Glutamatergic neuron (in vitro differentiated cells): ENCODE results near the gene WNT4. TPM values are rescaled to one million over a fixed set of nuclear protein-coding genes. Genes with fewer than 3 reads are reported as not detected.

ENCODE experiments used
- DNase-seq: peaks from one replicate; pipeline ENCODE4 v3.0.0; 2022
- H3K27ac Mint-ChIP-seq: one replicate; pipeline ENCODE4 v1.8.0; 2020; ENCODE audit warnings: mild to moderate bottlenecking, mixed read lengths, inconsistent platforms; ENCODE audit not compliant: unreplicated experiment
- H3K27me3 Mint-ChIP-seq: one replicate; pipeline ENCODE4 v1.8.0; 2020; ENCODE audit warnings: mild to moderate bottlenecking, moderate library complexity, mixed read lengths, inconsistent platforms; ENCODE audit not compliant: unreplicated experiment
- H3K36me3 Mint-ChIP-seq: one replicate; pipeline ENCODE4 v1.8.0; 2020; ENCODE audit warnings: mild to moderate bottlenecking, mixed read lengths, inconsistent platforms; ENCODE audit not compliant: unreplicated experiment
- H3K4me1 Mint-ChIP-seq: one replicate; pipeline ENCODE4 v1.8.0; 2020; ENCODE audit warnings: mild to moderate bottlenecking, low read depth, mixed read lengths, inconsistent platforms; ENCODE audit not compliant: unreplicated experiment
- H3K4me3 Mint-ChIP-seq: one replicate; pipeline ENCODE4 v1.8.0; 2020; ENCODE audit warnings: mild to moderate bottlenecking, mixed read lengths, inconsistent platforms; ENCODE audit not compliant: unreplicated experiment
- H3K9me3 Mint-ChIP-seq: one replicate; pipeline ENCODE4 v1.8.0; 2020; ENCODE audit warnings: mild to moderate bottlenecking, moderate library complexity, mixed read lengths, inconsistent platforms; ENCODE audit not compliant: unreplicated experiment
- total RNA-seq: library from RNA; stranded (reverse); fragmentation: NEBNext Ultra II Directional; extraction: Animal tissue kit (Norgen Biotek cat#: 25700); gene quantifications from one replicate; pipeline ENCODE4 v1.2.1, GENCODE V29; 2021; ENCODE audit not compliant: unreplicated experiment
- TF ChIP-seq, protein P1 (sequence below): fragments of 200-600 bp; sonication (generic); IDR thresholded peaks from one replicate; pipeline ENCODE4 v1.5.0; 2021; ENCODE audit not compliant: partially characterized antibody, unreplicated experiment

The WNT4 gene
- total RNA-seq, 1 donor from 2014 or later, result not detected

DNA sequence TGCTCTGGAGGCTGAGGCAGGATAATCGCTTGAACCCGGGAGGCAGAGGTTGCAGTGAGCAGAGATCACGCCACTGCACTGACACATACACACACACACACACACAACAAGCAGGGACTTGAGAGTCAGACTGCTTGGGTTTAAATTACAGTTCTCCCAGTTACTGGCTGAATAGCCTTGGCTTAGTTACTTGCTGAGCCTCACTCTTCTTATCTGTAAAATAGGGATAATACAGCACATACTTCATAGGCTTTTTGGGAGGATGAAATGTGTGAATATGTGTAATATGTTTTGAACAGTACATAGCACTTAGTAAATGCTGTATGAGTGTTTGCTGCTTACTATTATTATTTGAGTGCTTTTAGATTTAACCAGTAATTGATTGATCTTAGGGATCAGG is 66.6 kb downstream of the WNT4 start:
- Mint-ChIP-seq H3K4me3 (no peak overlapping the region), H3K4me1 (peaks cover 19% of the 10 kb centered on the region), H3K9me3 (no peaks in the 10 kb centered on the region), H3K36me3 (no peaks in the 10 kb centered on the region), H3K27me3 (no peaks in the 10 kb centered on the region), H3K27ac (peak overlapping the region; percentile 25)
- DNase-seq, result no peak
- TF ChIP-seq, protein P1, sequence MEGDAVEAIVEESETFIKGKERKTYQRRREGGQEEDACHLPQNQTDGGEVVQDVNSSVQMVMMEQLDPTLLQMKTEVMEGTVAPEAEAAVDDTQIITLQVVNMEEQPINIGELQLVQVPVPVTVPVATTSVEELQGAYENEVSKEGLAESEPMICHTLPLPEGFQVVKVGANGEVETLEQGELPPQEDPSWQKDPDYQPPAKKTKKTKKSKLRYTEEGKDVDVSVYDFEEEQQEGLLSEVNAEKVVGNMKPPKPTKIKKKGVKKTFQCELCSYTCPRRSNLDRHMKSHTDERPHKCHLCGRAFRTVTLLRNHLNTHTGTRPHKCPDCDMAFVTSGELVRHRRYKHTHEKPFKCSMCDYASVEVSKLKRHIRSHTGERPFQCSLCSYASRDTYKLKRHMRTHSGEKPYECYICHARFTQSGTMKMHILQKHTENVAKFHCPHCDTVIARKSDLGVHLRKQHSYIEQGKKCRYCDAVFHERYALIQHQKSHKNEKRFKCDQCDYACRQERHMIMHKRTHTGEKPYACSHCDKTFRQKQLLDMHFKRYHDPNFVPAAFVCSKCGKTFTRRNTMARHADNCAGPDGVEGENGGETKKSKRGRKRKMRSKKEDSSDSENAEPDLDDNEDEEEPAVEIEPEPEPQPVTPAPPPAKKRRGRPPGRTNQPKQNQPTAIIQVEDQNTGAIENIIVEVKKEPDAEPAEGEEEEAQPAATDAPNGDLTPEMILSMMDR, result no peak

DNA sequence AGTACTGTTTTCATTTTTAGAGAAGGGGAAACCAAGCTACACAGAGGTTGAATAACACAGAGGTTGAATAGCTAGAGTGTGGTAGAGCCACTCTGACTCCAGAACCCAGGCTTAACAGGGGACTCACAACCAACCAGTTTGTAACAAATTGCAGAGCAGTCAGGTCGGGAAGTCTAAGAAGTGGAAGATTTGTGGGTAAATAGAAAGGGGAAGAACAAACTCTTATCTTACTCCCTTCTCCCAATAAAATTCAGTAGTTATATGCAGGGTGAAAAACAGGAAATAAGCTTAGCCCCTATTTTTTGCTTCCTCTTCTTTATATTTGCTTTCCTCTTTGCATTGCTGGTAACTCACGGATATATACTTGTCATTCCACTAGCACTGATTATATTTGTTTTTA is 67.2 kb downstream of the WNT4 start:
- Mint-ChIP-seq H3K4me1 (peaks cover 19% of the 10 kb centered on the region), H3K9me3 (no peaks in the 10 kb centered on the region), H3K27ac (no peak overlapping the region), H3K27me3 (no peaks in the 10 kb centered on the region), H3K36me3 (no peaks in the 10 kb centered on the region), H3K4me3 (no peak overlapping the region)
- TF ChIP-seq, protein P1, result no peak
- DNase-seq, result no peak

DNA sequence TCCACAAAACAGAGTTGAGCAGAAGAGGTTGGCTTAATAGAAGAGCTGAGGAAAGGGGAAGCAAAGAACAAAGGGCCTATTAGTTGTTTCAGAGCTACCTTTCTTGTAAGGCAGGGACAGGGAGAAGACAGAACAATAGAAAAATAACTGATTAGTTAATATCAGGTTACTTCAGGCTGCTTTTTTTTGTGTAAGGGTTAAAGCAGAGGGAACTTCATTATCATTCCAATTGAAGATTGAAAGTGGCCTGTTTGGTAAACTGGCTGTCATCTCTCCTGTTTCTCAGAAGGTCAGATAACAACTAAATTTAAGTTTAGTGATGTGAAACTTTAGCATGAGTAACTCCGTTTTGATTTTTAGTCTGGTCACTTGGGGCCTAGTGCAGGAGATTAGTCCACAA is 68.1 kb downstream of the WNT4 start:
- H3K36me3 Mint-ChIP-seq, result no peaks in the 10 kb centered on the region
- DNase-seq, result no peak
- no peak overlapping the region for H3K4me3 Mint-ChIP-seq
- H3K9me3 Mint-ChIP-seq, result no peaks in the 10 kb centered on the region
- TF ChIP-seq, protein P1, result no peak
- no peak overlapping the region for H3K27ac Mint-ChIP-seq
- peaks cover 19% of the 10 kb centered on the region for H3K4me1 Mint-ChIP-seq
- no peaks in the 10 kb centered on the region for H3K27me3 Mint-ChIP-seq

DNA sequence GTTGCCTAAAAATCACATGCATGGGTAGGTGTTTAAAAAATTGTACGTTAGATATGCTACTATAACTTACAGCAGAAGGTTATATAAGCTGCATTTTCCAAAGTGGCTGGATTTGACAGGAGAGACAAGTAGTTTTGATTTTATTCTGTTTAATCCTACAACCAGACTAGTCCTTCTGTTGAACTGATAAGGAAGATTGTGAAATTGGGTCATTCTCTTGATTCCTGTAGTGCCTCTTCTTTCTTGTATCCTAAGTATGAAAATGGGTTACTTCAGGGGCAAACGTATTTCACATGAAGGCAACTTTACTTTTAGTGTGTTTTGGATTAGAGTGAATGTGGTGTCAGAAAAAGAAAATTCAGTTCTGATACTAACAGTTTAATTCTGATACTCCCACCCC is 71.4 kb downstream of the WNT4 start:
- no peaks in the 10 kb centered on the region for H3K9me3 Mint-ChIP-seq
- no peaks in the 10 kb centered on the region for H3K36me3 Mint-ChIP-seq
- TF ChIP-seq, protein P1, result no peak
- H3K4me1 Mint-ChIP-seq, result peaks cover 7% of the 10 kb centered on the region
- H3K27me3 Mint-ChIP-seq, result no peaks in the 10 kb centered on the region
- no peak overlapping the region for H3K4me3 Mint-ChIP-seq
- no peak overlapping the region for H3K27ac Mint-ChIP-seq
- DNase-seq, result no peak

Other genes starting within 250 kb of the WNT4 start
- 3.3 TPM for gene HSPG2, start 205.8 kb downstream of the WNT4 start, total RNA-seq
- not detected for gene CELA3B, start 166.1 kb downstream of the WNT4 start, total RNA-seq
- not detected for gene CELA3A, start 141.4 kb downstream of the WNT4 start, total RNA-seq
- 283 TPM for gene CDC42, start 90.4 kb downstream of the WNT4 start, total RNA-seq